ENCODE data around the gene C4B.
"Not testable (repeated sequence)": the region's sequence is repeated elsewhere in the genome, so short reads cannot be mapped to it uniquely, and the experiment has no call there.

The C4B gene

DNA sequence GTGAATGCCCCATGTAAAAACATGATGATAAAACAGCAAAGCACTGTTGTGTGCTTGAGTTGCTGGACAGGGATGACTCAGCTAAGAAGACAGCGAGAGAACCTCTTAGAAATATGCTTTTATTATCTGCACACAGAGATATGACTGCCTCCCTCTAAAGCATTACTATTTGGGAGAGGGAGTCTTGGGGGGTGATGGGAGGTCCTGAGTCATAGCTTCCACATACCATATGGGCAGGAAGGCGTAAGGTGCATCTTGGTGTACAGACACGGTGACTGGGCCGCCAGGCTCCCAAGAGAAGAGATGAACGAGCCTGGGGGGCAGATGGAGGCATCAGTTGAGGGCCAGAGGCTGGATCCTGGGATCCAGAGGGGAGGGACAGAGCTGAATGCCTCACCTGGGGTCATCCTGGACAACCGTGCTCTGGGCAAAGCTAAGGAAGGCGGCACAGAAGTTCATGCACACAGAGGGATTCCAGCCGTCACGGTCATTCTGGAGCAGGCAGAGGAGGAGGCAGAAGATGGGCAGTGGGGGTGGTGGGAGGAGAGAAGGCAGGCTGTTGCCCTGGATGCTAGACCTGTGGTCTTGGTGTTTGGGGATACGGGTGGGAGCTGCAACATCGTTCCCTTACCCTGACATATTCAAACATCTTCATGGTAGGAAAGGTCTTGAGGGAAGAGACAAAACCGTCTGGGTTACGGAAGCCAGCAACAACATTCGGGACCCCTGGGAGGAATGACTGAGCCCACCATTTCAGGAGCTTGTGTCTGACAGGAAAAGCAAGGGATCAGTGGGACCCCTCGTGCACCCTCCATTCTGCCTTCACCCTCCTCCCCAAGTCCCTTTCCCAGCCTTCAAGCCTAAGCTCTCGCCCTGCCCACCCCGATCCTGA lies 44.6 kb upstream of the C4B start:
- DNase-seq (ENCODE audit: low read depth): peak; percentile 43
- H3K4me3 ChIP-seq (ENCODE audit: control insufficient read depth, low read depth, low read length): peak overlapping the region; percentile 93
- TF ChIP-seq, protein P1, sequence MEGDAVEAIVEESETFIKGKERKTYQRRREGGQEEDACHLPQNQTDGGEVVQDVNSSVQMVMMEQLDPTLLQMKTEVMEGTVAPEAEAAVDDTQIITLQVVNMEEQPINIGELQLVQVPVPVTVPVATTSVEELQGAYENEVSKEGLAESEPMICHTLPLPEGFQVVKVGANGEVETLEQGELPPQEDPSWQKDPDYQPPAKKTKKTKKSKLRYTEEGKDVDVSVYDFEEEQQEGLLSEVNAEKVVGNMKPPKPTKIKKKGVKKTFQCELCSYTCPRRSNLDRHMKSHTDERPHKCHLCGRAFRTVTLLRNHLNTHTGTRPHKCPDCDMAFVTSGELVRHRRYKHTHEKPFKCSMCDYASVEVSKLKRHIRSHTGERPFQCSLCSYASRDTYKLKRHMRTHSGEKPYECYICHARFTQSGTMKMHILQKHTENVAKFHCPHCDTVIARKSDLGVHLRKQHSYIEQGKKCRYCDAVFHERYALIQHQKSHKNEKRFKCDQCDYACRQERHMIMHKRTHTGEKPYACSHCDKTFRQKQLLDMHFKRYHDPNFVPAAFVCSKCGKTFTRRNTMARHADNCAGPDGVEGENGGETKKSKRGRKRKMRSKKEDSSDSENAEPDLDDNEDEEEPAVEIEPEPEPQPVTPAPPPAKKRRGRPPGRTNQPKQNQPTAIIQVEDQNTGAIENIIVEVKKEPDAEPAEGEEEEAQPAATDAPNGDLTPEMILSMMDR (conservative IDR thresholded peaks at IDR 0.05; ENCODE audit: control insufficient read depth, insufficient read depth, low read depth, low read length): no peak

DNA sequence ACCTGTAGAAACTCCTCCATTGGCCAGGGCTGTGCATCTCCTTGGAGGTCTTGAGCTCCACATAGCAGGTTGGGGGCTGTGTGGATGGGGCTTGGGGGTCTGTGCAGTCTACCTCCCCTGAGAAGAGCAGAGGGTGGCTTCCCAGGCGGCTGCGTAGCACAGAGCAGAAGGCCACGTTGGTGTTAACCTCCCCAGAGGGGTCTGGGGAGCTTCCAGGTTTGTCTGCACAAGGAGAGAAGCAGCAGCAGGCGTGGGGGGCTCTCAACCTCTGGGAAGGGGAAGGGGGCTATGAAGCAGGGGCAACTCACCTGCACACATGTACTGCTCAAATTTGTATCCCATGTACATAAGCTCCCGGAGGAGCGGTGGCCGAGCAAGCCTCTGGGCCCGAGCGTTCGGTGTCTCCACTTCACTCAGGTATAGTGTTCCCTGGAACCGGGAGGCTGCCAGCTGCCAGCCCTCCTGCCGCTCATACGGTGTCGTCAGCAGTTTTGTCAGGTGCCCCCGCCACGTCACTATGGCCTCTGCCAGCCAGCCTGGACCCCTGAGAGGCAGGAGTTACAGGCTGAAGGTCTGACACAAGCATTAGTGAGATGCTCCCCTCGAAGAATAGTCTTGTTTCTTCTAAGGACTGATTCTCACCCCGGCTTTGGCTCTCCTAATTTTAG lies 43.9 kb upstream of the C4B start:
- H3K4me3 ChIP-seq (ENCODE audit: control insufficient read depth, low read depth, low read length): peak overlapping the region; percentile 93
- TF ChIP-seq, protein P1 (conservative IDR thresholded peaks at IDR 0.05; ENCODE audit: control insufficient read depth, insufficient read depth, low read depth, low read length): no peak
- no peak for DNase-seq (ENCODE audit: low read depth)

DNA sequence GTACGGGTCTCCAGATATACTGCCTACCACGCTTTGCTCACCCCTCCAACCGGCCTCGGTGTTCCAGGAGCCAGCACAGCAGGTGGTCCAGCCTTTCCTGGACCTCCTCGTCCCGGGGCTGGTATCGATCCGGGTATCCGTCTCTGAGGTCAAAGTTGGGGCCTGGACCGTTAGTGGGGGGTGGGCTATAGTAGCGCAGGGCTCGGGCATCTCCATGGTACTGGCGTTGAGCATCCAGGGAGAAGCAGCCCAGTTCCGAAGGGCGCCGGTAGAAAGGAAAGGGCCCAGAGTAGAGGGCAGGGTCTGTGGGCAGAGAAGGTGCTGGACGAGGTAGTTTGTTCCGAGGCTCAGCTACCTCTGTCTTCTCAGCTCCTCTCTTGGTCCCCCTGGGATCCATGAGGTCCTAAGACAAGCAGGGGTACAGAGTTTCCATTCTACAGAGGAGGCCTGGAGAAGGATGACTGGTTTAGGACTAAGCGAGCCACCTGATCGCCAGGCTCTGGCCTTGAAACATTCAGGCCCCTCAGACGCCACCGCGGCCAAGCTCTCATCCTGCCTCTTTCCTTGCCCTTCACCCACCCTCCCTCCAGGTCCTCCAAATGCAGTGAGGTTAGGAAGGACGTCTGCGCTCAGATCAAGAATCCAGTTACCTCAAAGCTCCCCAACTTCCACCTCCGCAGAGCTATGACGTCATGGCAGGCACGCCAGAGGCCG lies 43.2 kb upstream of the C4B start:
- peak overlapping the region; percentile 93 for H3K4me3 ChIP-seq (ENCODE audit: control insufficient read depth, low read depth, low read length)
- no peak for DNase-seq (ENCODE audit: low read depth)
- TF ChIP-seq, protein P1 (conservative IDR thresholded peaks at IDR 0.05; ENCODE audit: control insufficient read depth, insufficient read depth, low read depth, low read length): no peak

DNA sequence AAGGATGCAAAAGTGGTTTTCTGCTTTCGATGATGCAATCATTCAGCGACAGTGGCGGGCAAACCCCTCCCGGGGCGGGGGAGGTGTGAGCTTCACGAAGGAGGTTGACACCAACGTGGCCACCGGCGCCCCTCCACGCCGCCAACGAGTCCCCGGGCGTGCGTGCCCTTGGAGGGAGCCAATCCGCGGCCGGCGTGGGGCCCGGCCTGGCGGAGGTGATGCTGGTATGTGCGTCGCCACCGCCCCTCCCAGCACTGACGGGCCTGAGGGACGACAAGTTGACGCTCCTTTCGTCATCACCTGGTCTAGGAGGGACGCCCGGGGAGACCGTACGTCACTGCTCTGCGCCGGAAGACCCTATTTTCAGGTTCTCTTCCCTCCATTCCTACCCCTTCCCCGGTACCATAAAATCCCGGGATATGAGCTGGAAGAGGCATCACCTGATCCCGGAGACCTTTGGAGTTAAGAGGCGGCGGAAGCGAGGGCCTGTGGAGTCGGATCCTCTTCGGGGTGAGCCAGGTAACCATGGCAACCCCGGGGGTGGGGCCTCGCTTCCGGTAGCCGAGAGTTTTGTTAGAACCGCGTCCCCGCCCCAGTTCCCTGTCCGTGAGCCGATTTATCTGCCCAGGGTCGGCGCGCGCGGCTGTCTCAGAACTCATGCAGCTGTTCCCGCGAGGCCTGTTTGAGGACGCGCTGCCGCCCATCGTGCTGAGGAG lies 42.4 kb upstream of the C4B start, which contains the start of gene DXO:
DXO (minus strand) TSS at position 146 of the 716 bp plus-strand sequence. CDS start 463 bp downstream, outside the sequence.
- TF ChIP-seq, protein P1 (conservative IDR thresholded peaks at IDR 0.05; ENCODE audit: control insufficient read depth, insufficient read depth, low read depth, low read length): no peak
- peak within 1 kb of the TSS; percentile 93 for H3K4me3 ChIP-seq (ENCODE audit: control insufficient read depth, low read depth, low read length)
- DNase-seq (ENCODE audit: low read depth): peak; percentile 98

DNA sequence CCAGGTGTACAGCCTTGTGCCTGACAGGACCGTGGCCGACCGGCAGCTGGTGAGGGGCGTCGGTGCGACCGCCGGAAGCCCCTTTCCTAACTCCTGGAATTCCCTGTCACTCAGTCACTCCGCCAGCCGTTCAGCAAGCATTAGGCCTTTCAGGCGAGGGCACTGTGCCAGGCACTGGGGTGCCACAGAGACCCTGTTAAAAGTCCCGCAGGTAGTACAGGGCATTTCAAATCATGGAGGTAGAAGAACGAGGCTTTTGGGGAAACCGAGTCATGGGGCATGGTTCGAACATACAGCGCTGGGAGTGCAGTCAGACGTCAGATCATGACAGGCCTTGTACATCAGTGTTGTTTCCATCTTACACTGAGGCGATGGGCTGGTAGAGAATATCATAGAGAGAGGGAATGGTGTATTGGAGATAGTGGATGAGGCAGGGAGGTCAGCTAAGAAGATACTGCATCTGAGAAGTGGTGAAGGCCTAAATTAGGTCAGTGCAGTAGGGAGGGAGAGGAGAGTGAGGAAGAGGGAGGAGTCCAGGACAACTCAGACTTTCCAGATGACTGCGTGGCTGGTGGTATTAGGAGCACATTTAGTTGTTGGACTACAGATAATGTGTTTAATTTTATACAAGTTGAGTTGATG lies 41.8 kb upstream of the C4B start:
- TF ChIP-seq, protein P1 (conservative IDR thresholded peaks at IDR 0.05; ENCODE audit: control insufficient read depth, insufficient read depth, low read depth, low read length): no peak
- H3K4me3 ChIP-seq (ENCODE audit: control insufficient read depth, low read depth, low read length): peak overlapping the region; percentile 93
- peak; percentile 63 for DNase-seq (ENCODE audit: low read depth)

DNA sequence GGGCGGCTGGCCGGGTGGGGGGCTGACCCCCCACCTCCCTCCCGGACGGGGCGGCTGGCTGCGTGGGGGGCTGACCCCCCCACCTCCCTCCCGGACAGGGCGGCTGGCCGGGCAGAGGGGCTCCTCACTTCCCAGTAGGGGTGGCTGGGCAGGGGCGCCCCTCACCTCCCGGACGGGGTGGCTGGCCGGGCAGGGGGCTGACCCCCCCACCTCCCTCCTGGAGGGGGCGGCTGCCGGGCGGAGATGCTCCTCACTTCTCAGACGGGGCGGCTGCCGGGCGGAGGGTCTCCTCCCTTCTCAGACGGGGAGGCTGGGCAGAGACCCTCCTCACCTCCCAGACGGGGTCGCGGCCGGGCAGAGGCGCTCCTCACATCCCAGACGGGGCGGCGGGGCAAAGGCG lies 38.5 kb upstream of the C4B start:
- DNase-seq (ENCODE audit: low read depth); H3K4me3 ChIP-seq (ENCODE audit: control insufficient read depth, low read depth, low read length): not testable (repeated sequence)
